Suprapubic skin (tissue), 4 donors: ENCODE data around the gene SLITRK5. TPM values are rescaled to one million over a fixed set of nuclear protein-coding genes. Genes with fewer than 3 reads are reported as not detected.

Experiments used
- DNase-seq, 2 donors: peaks; one replicate each; pipeline ENCODE4 v3.0.0-alpha.2; 2019; ENCODE audit warnings: low spot score in 2 of 2
- H3K27ac ChIP-seq: fragments of 200-600 bp; sonication (generic); one replicate; pipeline ENCODE4 v1.5.1; 2019
- H3K27me3 ChIP-seq: fragments of 200-600 bp; sonication (generic); one replicate; pipeline ENCODE4 v1.5.1; 2019
- H3K36me3 ChIP-seq: fragments of 200-600 bp; sonication (generic); one replicate; pipeline ENCODE4 v1.5.1; 2019
- H3K4me1 ChIP-seq: fragments of 200-600 bp; sonication (generic); one replicate; pipeline ENCODE4 v1.5.1; 2019
- H3K4me3 ChIP-seq: fragments of 200-600 bp; sonication (generic); one replicate; pipeline ENCODE4 v1.5.1; 2019; ENCODE audit warnings: mild to moderate bottlenecking
- H3K9me3 ChIP-seq: fragments of 200-600 bp; sonication (generic); one replicate; pipeline ENCODE4 v1.5.1; 2019
- CTCF ChIP-seq, 2 donors: fragments of 200-600 bp in 1 of 2; fragments of 450-650 bp in 1 of 2; sonication (generic) in 1 of 2; IDR thresholded peaks; one replicate each; pipeline ENCODE4 v1.5.1; 2016 to 2019; ENCODE audit warnings: antibody characterized with exemption in 2 of 2, mild to moderate bottlenecking in 1 of 2, moderate library complexity in 1 of 2
- EP300 ChIP-seq: sonication (generic); formaldehyde crosslinking; IDR thresholded peaks from one replicate; pipeline ENCODE4 v1.6.1; 2017; ENCODE audit warnings: antibody characterized with exemption
- POLR2A ChIP-seq, 2 donors: fragments of 450-650 bp; IDR thresholded peaks; one replicate each; pipeline ENCODE4 v1.6.1; 2017; ENCODE audit warnings: antibody characterized with exemption in 2 of 2, mild to moderate bottlenecking in 2 of 2, moderate library complexity in 2 of 2
- POLR2AphosphoS5 ChIP-seq, 3 donors: sonication (generic); formaldehyde crosslinking; IDR thresholded peaks; one replicate each; pipeline ENCODE4 v1.6.1; 2017; ENCODE audit warnings: antibody characterized with exemption in 3 of 3
- WGBS: methylation state at CpG from one replicate; pipeline ENCODE4 v1.1.5; 2018; 5-methylcytosine and 5-hydroxymethylcytosine counted together
- total RNA-seq, 4 donors: library from RNA; depleted of rRNA; stranded (reverse); fragments of >200 nt; gene quantifications; one replicate each; pipeline ENCODE4 v1.1.0, GENCODE V29; 2016

Gene SLITRK5
- total RNA-seq, 4 donors from 2014 or later: 0.18 to 0.97 (median 0.24) TPM

DNA sequence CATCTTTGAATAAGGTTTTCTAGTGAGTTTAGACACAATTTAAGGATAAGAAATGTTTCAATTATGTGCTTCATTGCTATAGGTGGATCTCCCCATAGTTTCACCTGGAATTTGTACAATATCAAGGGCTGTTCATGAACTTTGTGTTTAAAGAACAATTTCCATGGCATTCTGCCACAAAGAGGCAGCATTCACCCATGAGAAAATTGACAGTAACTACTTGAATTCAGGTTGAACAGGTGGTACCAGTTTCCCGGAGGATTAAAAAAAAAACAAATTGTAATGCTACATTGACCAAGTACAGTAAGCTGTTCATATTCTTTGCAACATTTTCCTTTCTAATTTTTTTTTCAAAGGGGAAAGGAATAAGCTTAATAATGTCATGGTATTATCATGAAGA is 9.1 kb downstream of the SLITRK5 start:
- Histone ChIP-seq H3K4me3 (no peak overlapping the region), H3K4me1 (peaks cover 14% of the 10 kb centered on the region), H3K36me3 (no peaks in the 10 kb centered on the region), H3K27ac (no peak overlapping the region), H3K9me3 (no peaks in the 10 kb centered on the region), H3K27me3 (peaks cover 24% of the 10 kb centered on the region)
- 23% methylated on average over 1 of the region's 1 CpG for WGBS
- TF ChIP-seq POLR2AphosphoS5 (IDR thresholded peaks at IDR 0.05): no peak
- TF ChIP-seq POLR2A (IDR thresholded peaks at IDR 0.05): no peak
- no peak for TF ChIP-seq CTCF (IDR thresholded peaks at IDR 0.05)
- TF ChIP-seq EP300: no peak
- no peak for DNase-seq

GRCh38 chr13:87684850-87685742 is 13.9 kb downstream of the SLITRK5 start:
- no peaks in the 10 kb centered on the region for H3K9me3 ChIP-seq
- no peak overlapping the region for H3K4me3 ChIP-seq
- no peak for DNase-seq
- no peak for TF ChIP-seq POLR2AphosphoS5 (IDR thresholded peaks at IDR 0.05)
- no peak for TF ChIP-seq POLR2A (IDR thresholded peaks at IDR 0.05)
- no peak for TF ChIP-seq EP300
- WGBS: 89% methylated on average over 2 of the region's 2 CpGs
- no peak overlapping the region for H3K27ac ChIP-seq
- H3K4me1 ChIP-seq: no peaks in the 10 kb centered on the region
- H3K27me3 ChIP-seq: no peaks in the 10 kb centered on the region
- no peaks in the 10 kb centered on the region for H3K36me3 ChIP-seq

GRCh38 chr13:87696458-87696857 is 25.3 kb downstream of the SLITRK5 start:
- Histone ChIP-seq H3K36me3 (no peaks in the 10 kb centered on the region), H3K27ac (no peak overlapping the region), H3K9me3 (no peaks in the 10 kb centered on the region), H3K4me3 (no peak overlapping the region), H3K27me3 (no peaks in the 10 kb centered on the region), H3K4me1 (no peaks in the 10 kb centered on the region)
- WGBS: 94% methylated on average over 1 of the region's 1 CpG
- TF ChIP-seq CTCF (IDR thresholded peaks at IDR 0.05) (no peak), EP300 (no peak), POLR2AphosphoS5 (IDR thresholded peaks at IDR 0.05) (no peak), POLR2A (IDR thresholded peaks at IDR 0.05) (no peak)
- no peak for DNase-seq

DNA sequence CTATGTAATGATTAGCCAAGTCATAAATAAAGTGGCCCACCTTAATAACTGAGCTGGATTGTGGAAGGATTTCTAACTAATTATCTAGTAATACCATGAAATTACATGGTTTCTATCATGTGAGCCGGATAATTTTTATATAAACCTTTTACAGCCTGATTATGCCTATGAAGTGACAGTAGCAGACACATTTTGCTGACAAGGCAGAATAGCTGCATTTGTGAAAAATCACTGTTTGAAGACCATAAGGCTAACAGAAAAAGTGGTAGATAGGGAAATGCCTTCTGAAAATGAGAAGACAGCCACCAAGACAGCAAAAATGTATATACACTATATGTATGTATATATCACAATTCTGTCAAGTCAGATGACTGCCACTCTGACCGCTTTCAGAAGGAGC is 27.1 kb downstream of the SLITRK5 start:
- Histone ChIP-seq H3K27ac (no peak overlapping the region), H3K4me3 (no peak overlapping the region), H3K4me1 (no peaks in the 10 kb centered on the region), H3K27me3 (no peaks in the 10 kb centered on the region), H3K36me3 (no peaks in the 10 kb centered on the region), H3K9me3 (no peaks in the 10 kb centered on the region)
- TF ChIP-seq POLR2A (IDR thresholded peaks at IDR 0.05) (no peak), EP300 (no peak), CTCF (IDR thresholded peaks at IDR 0.05) (no peak), POLR2AphosphoS5 (IDR thresholded peaks at IDR 0.05) (no peak)
- DNase-seq: no peak
- 85% methylated on average over 2 of the region's 2 CpGs for WGBS

- no peak for DNase-seq
- WGBS: 83% methylated on average over 1 of the region's 1 CpG
- Histone ChIP-seq H3K27ac (no peak overlapping the region), H3K27me3 (no peaks in the 10 kb centered on the region), H3K4me3 (no peak overlapping the region), H3K36me3 (no peaks in the 10 kb centered on the region), H3K4me1 (no peaks in the 10 kb centered on the region), H3K9me3 (no peaks in the 10 kb centered on the region)
- TF ChIP-seq POLR2A (IDR thresholded peaks at IDR 0.05): no peak
- TF ChIP-seq CTCF (IDR thresholded peaks at IDR 0.05): no peak
- no peak for TF ChIP-seq POLR2AphosphoS5 (IDR thresholded peaks at IDR 0.05)
- TF ChIP-seq EP300: no peak
Observed at GRCh38 chr13:87709947-87710346, 38.8 kb downstream of the SLITRK5 start.
